C4-2B (cell line): ENCODE results near the gene PTPRD.

Experiments used
- H3K27ac ChIP-seq: fragments of 450-650 bp; 2 replicates; pipeline ENCODE4 v1.5.1; 2017
- CTCF ChIP-seq: fragments of 450-650 bp; conservative IDR thresholded peaks from 2 replicates; pipeline ENCODE4 v1.5.1; 2017; ENCODE audit warnings: mild to moderate bottlenecking
- ZFX ChIP-seq: fragments of 450-650 bp; IDR thresholded peaks from 2 replicates; pipeline ENCODE4 v1.6.1; 2017

PTPRD gene

GRCh38 chr9:10009401-10009800 lies 603.4 kb downstream of the PTPRD start:
- TF ChIP-seq ZFX: no peak
- TF ChIP-seq CTCF: no peak
- H3K27ac ChIP-seq: no peak overlapping the region

- TF ChIP-seq ZFX: no peak
- TF ChIP-seq CTCF: no peak
- no peak overlapping the region for H3K27ac ChIP-seq
These were observed 604.6 kb downstream of the PTPRD start for GRCh38 chr9:10008101-10008799.

DNA sequence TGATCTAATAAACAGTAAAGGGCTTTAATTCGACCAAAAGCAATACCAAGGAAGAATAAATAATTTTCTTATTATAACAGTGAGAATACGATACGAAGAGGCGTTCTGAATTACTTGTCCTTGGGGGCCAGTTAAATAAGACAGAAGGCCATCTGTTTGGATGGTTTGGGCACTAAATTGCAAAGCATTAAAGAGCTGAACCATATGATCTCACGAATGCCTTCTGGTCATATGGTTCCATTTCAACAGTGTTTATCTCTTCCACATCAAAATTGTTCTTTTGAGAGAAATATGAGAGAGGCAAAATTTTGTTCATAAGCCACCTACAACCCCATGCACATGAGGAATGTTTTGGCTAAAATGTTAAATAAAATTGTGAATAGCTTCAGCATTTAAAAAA lies 605.4 kb downstream of the PTPRD start:
- no peak overlapping the region for H3K27ac ChIP-seq
- TF ChIP-seq ZFX (no peak), CTCF (no peak)

DNA sequence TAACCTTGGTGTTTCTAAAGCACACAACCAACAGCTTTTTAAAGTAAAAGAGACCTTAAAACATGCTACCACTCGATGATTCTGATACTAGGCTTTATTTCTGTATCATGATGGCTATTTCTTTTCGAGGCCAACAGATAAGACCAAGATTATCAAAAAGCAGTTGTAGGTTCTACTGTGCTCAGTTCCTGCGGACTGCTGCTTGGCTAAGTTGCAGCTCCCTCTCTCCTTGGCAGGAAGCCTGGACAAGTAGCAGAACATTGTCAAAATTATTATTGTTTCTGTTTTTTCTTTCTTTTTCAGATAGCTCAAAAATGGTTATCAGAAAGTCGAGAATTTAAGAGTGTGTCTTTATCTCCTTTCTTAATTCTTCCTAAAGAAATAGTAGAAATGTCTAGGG lies 607.6 kb downstream of the PTPRD start:
- no peak for TF ChIP-seq CTCF
- no peak overlapping the region for H3K27ac ChIP-seq

- TF ChIP-seq CTCF: no peak
- no peak for TF ChIP-seq ZFX
- no peak overlapping the region for H3K27ac ChIP-seq
These were observed 609.8 kb downstream of the PTPRD start for GRCh38 chr9:10003047-10003446.

DNA sequence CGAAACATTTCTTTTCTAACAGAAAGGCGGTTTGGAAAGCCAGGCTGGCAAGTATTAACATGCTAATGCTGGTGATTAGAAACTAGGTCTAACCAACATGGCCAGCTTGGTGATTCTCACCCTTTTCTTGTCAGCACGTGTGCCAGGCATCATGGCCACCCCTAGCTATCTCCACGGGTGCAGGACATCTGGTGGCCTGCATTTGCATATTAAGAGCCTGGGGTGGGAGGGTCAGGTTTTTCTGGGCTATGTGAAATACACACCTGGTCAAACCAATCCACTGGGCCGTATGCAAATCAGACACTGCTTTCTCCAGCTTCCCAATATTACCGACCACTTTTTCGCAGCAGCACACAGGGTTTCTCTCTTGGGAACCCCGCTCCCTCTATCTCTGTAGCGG lies 612.1 kb downstream of the PTPRD start:
- no peak for TF ChIP-seq ZFX
- TF ChIP-seq CTCF: no peak

GRCh38 chr9:9998491-9999287 lies 614.1 kb downstream of the PTPRD start:
- no peak for TF ChIP-seq ZFX
- TF ChIP-seq CTCF: peak; percentile 67
- H3K27ac ChIP-seq: no peak overlapping the region

More for the DNA sequence above, 612.1 kb downstream of the PTPRD start:
- H3K27ac ChIP-seq: no peak overlapping the region
